HEK293T (cell line): ENCODE data around the gene EDA.

ENCODE experiments used
- CTCF ChIA-PET: fragments of 350-600 bp; formaldehyde crosslinking; extraction: SDS; loops from one replicate; lab custom pipeline; 2021; ENCODE audit warnings: antibody characterized with exemption, inconsistent platforms; lab: Yijun Ruan, JAX
- POLR2A ChIA-PET: fragments of 350-600 bp; formaldehyde crosslinking; extraction: SDS; loops from one replicate; lab custom pipeline; 2020; ENCODE audit warnings: antibody characterized with exemption, inconsistent platforms; lab: Yijun Ruan, JAX
- DNase-seq: peaks from one replicate; pipeline ENCODE4 v3.0.0; 2012; ENCODE audit warnings: mixed read lengths; ENCODE audit errors: extremely low spot score
- ARNT ChIP-seq: fragments of 450-650 bp; IDR thresholded peaks from 2 replicates; pipeline ENCODE4 v1.6.1; 2017; ENCODE audit warnings: mild to moderate bottlenecking
- BHLHE40 ChIP-seq: fragments of 450-650 bp; IDR thresholded peaks from 2 replicates; pipeline ENCODE4 v1.6.1; 2016; ENCODE audit warnings: mild to moderate bottlenecking, moderate library complexity, borderline replicate concordance
- CTBP1 ChIP-seq: fragments of 450-650 bp; IDR thresholded peaks from 2 replicates; pipeline ENCODE4 v1.6.1; 2016; ENCODE audit warnings: borderline replicate concordance
- ELF4 ChIP-seq: fragments of 450-650 bp; IDR thresholded peaks from 2 replicates; pipeline ENCODE4 v1.6.1; 2017; ENCODE audit warnings: antibody characterized with exemption
- FOXA1 ChIP-seq: fragments of 450-650 bp; IDR thresholded peaks from 2 replicates; pipeline ENCODE4 v1.6.1; 2016; ENCODE audit warnings: mild to moderate bottlenecking
- FOXK2 ChIP-seq: fragments of 450-650 bp; IDR thresholded peaks from 2 replicates; pipeline ENCODE4 v1.6.1; 2016; ENCODE audit warnings: mild to moderate bottlenecking
- FOXM1 ChIP-seq: fragments of 450-650 bp; IDR thresholded peaks from 2 replicates; pipeline ENCODE4 v1.6.1; 2017; ENCODE audit warnings: mild to moderate bottlenecking, borderline replicate concordance
- HDGF ChIP-seq: fragments of 450-650 bp; IDR thresholded peaks from 2 replicates; pipeline ENCODE4 v1.6.1; 2017; ENCODE audit warnings: antibody characterized with exemption, borderline replicate concordance
- L3MBTL2 ChIP-seq: fragments of 450-650 bp; conservative IDR thresholded peaks from 2 replicates; pipeline ENCODE4 v1.6.1; 2016; ENCODE audit warnings: mild to moderate bottlenecking
- LEF1 ChIP-seq: fragments of 450-650 bp; IDR thresholded peaks from 2 replicates; pipeline ENCODE4 v1.6.1; 2017; ENCODE audit warnings: mild to moderate bottlenecking, borderline replicate concordance
- NFRKB ChIP-seq: fragments of 450-650 bp; IDR thresholded peaks from 2 replicates; pipeline ENCODE4 v1.6.1; 2016; ENCODE audit warnings: mild to moderate bottlenecking, moderate library complexity
- PKNOX1 ChIP-seq: fragments of 450-650 bp; IDR thresholded peaks from 2 replicates; pipeline ENCODE4 v1.6.1; 2016
- SP1 ChIP-seq: fragments of 450-650 bp; IDR thresholded peaks from 2 replicates; pipeline ENCODE4 v1.6.1; 2017
- SUZ12 ChIP-seq: fragments of 450-650 bp; IDR thresholded peaks from 2 replicates; pipeline ENCODE4 v1.6.1; 2016; ENCODE audit warnings: mild to moderate bottlenecking
- TARDBP ChIP-seq: fragments of 450-650 bp; IDR thresholded peaks from 2 replicates; pipeline ENCODE4 v1.6.1; 2016
- ZNF384 ChIP-seq: fragments of 450-650 bp; IDR thresholded peaks from 2 replicates; pipeline ENCODE4 v1.6.1; 2016

Gene EDA

GRCh38 chrX:69932323-69932722, 316.4 kb downstream of the EDA start:
- POLR2A ChIA-PET = no interaction called here
- TF ChIP-seq NFRKB (no peak), FOXA1 (no peak), ELF4 (no peak), TARDBP (no peak), ARNT (no peak), FOXM1 (no peak), BHLHE40 (no peak), SP1 (no peak), CTBP1 (no peak), FOXK2 (no peak), PKNOX1 (no peak), L3MBTL2 (no peak), ZNF384 (no peak), HDGF (no peak), LEF1 (no peak)
- DNase-seq = no peak
- CTCF ChIA-PET = no interaction called here

GRCh38 chrX:69948276-69948797, 332.4 kb downstream of the EDA start:
- POLR2A ChIA-PET = no interaction called here
- no peak for TF ChIP-seq TARDBP
- TF ChIP-seq FOXA1 = no peak
- no peak for TF ChIP-seq PKNOX1
- CTCF ChIA-PET = no interaction called here
- no peak for DNase-seq

GRCh38 chrX:69951753-69952152, 335.8 kb downstream of the EDA start:
- DNase-seq = no peak
- CTCF ChIA-PET = no interaction called here

GRCh38 chrX:69959712-69960111, 343.8 kb downstream of the EDA start:
- ChIA-PET CTCF (no interaction called here), POLR2A (no interaction called here)
- DNase-seq = no peak
- TF ChIP-seq SUZ12 (no peak), TARDBP (no peak), SP1 (no peak), ELF4 (no peak), ZNF384 (no peak)

More at GRCh38 chrX:69951753-69952152, 335.8 kb downstream of the EDA start:
- POLR2A ChIA-PET = no interaction called here
- TF ChIP-seq ARNT (no peak), SP1 (no peak), ELF4 (no peak), NFRKB (no peak), CTBP1 (no peak), TARDBP (no peak), ZNF384 (no peak), FOXK2 (no peak), L3MBTL2 (no peak), SUZ12 (no peak), FOXA1 (no peak), PKNOX1 (no peak), FOXM1 (no peak), LEF1 (no peak), HDGF (no peak), BHLHE40 (no peak)

GRCh38 chrX:69961365-69962072, 345.6 kb downstream of the EDA start:
- no peak for DNase-seq
- CTCF ChIA-PET = interaction anchor here (1.0 kb wide), 1 partner anchor 11 kb away, joined by 3 read pairs; no protein-coding TSS in a partner anchor
- POLR2A ChIA-PET = no interaction called here
- no peak for TF ChIP-seq NFRKB
- no peak for TF ChIP-seq FOXK2
- no peak for TF ChIP-seq CTBP1
- no peak for TF ChIP-seq BHLHE40
- no peak for TF ChIP-seq TARDBP

GRCh38 chrX:69968950-69969349, 353.0 kb downstream of the EDA start:
- DNase-seq = no peak
- no peak for TF ChIP-seq TARDBP
- no peak for TF ChIP-seq HDGF
- no peak for TF ChIP-seq FOXM1
- POLR2A ChIA-PET = no interaction called here
- CTCF ChIA-PET = no interaction called here

- CTCF ChIA-PET = no interaction called here
- POLR2A ChIA-PET = no interaction called here
- DNase-seq = no peak
- TF ChIP-seq FOXM1 (no peak), LEF1 (no peak), ELF4 (no peak), PKNOX1 (no peak), CTBP1 (no peak), L3MBTL2 (no peak), BHLHE40 (no peak), SUZ12 (no peak), FOXK2 (no peak)
These were observed 353.5 kb downstream of the EDA start for GRCh38 chrX:69969460-69969859.
